ENCODE results near the gene MPDZ. TPM values are rescaled to one million over a fixed set of nuclear protein-coding genes. Genes with fewer than 3 reads are reported as not detected.

MPDZ gene
- total RNA-seq, 1 donor from 2014 or later = 38.7 TPM

- Mint-ChIP-seq H3K36me3 (ENCODE audit: unreplicated experiment) (no peaks in the 10 kb centered on the region), H3K27ac (ENCODE audit: unreplicated experiment) (no peak overlapping the region), H3K4me1 (ENCODE audit: low read depth, unreplicated experiment) (peaks cover 8% of the 10 kb centered on the region), H3K27me3 (ENCODE audit: unreplicated experiment) (no peaks in the 10 kb centered on the region), H3K9me3 (ENCODE audit: unreplicated experiment) (no peaks in the 10 kb centered on the region), H3K4me3 (ENCODE audit: unreplicated experiment) (no peak overlapping the region)
- DNase-seq = no peak
- TF ChIP-seq, protein P1, sequence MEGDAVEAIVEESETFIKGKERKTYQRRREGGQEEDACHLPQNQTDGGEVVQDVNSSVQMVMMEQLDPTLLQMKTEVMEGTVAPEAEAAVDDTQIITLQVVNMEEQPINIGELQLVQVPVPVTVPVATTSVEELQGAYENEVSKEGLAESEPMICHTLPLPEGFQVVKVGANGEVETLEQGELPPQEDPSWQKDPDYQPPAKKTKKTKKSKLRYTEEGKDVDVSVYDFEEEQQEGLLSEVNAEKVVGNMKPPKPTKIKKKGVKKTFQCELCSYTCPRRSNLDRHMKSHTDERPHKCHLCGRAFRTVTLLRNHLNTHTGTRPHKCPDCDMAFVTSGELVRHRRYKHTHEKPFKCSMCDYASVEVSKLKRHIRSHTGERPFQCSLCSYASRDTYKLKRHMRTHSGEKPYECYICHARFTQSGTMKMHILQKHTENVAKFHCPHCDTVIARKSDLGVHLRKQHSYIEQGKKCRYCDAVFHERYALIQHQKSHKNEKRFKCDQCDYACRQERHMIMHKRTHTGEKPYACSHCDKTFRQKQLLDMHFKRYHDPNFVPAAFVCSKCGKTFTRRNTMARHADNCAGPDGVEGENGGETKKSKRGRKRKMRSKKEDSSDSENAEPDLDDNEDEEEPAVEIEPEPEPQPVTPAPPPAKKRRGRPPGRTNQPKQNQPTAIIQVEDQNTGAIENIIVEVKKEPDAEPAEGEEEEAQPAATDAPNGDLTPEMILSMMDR (IDR thresholded peaks at IDR 0.05; ENCODE audit: partially characterized antibody, unreplicated experiment) = no peak
Observed at GRCh38 chr9:13141629-13142028, 137.9 kb downstream of the MPDZ start.

DNA sequence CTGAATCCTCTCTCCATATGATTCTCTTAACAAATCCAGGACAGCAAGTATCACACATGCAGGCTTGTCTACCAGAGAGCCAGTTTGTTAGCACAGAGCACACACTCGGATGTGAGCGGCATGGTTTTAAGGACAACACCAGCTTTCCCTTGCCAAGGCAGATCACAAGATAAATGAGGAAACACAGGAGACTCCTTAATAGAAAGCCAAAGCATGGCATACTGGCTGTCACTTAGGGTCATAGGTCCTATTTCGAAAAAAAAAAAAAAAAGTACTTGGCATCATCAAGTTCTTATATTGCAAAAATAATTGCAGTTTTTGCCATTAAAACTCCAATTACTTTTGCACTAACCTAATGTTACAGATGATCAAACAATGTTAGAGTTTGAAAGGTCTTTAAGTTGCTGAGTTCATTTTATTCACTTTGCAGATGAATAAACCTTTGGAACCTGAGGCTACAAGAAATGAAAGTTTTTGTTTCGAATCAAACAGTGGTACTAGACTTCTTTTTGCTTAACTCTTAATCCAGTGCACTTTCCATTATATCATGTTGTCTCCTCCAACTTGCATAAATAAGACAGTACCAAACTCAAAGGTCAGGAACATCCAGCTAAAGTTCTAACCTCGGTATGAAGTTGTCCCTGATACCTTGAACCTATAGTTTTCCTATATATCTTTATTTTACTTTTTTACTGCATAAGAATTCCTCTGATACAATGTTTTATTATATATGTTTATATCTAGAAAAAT lies 138.5 kb downstream of the MPDZ start:
- Mint-ChIP-seq H3K4me1 (ENCODE audit: low read depth, unreplicated experiment) (peaks cover 8% of the 10 kb centered on the region), H3K4me3 (ENCODE audit: unreplicated experiment) (no peak overlapping the region), H3K36me3 (ENCODE audit: unreplicated experiment) (no peaks in the 10 kb centered on the region), H3K27ac (ENCODE audit: unreplicated experiment) (no peak overlapping the region), H3K9me3 (ENCODE audit: unreplicated experiment) (no peaks in the 10 kb centered on the region), H3K27me3 (ENCODE audit: unreplicated experiment) (no peaks in the 10 kb centered on the region)
- TF ChIP-seq, protein P1 (IDR thresholded peaks at IDR 0.05; ENCODE audit: partially characterized antibody, unreplicated experiment) = no peak
- no peak for DNase-seq

DNA sequence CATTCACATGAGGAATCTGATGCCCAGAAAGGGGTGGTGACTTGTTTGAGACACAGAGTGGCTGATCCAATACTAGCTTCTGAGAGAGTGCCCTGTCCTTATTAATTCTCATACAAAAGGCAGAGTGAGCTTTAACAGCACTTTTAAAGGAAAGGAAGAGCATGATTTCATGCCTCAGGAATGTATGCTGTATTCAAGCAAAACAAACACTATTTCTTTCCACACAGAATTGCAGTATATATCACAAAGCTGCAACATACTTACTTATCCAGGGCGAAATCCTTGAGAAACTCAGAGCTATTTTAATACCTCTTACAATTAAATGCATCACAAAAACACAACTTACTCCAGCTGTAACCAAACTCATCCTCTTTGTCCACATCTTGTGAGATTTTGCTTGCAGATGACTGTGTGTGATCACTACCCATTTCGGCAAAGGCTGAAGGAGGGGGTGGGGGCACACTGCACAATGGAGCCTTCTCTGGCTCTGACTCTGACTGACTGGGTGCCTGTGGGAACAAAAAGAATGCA lies 139.8 kb downstream of the MPDZ start:
- TF ChIP-seq, protein P1 (IDR thresholded peaks at IDR 0.05; ENCODE audit: partially characterized antibody, unreplicated experiment) = no peak
- no peak overlapping the region for H3K27ac Mint-ChIP-seq (ENCODE audit: unreplicated experiment)
- no peaks in the 10 kb centered on the region for H3K9me3 Mint-ChIP-seq (ENCODE audit: unreplicated experiment)
- no peaks in the 10 kb centered on the region for H3K27me3 Mint-ChIP-seq (ENCODE audit: unreplicated experiment)
- DNase-seq = no peak
- H3K36me3 Mint-ChIP-seq (ENCODE audit: unreplicated experiment) = peaks cover 4% of the 10 kb centered on the region
- H3K4me3 Mint-ChIP-seq (ENCODE audit: unreplicated experiment) = no peak overlapping the region
- H3K4me1 Mint-ChIP-seq (ENCODE audit: low read depth, unreplicated experiment) = peaks cover 10% of the 10 kb centered on the region

DNA sequence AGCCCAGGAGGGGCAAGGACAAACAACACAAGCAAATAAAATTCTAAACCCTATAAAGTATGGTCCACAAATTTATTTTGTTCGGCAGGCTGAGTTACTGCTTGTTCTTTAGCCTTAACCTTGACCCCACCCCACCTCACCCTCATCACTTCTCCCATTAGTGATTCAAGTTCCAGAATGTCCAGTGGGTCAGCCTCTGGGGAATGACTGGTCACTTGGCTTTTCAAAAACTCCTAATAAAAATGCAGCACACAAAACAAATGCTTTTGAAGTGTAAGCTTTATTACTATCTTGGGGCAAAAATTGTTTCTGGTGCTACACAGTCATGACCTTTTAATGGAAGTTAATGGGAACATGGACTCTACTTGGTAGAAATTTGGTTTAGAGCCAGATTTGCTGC lies 142.1 kb downstream of the MPDZ start:
- peaks cover 4% of the 10 kb centered on the region for H3K36me3 Mint-ChIP-seq (ENCODE audit: unreplicated experiment)
- no peaks in the 10 kb centered on the region for H3K27me3 Mint-ChIP-seq (ENCODE audit: unreplicated experiment)
- H3K4me1 Mint-ChIP-seq (ENCODE audit: low read depth, unreplicated experiment) = peaks cover 5% of the 10 kb centered on the region
- TF ChIP-seq, protein P1 (IDR thresholded peaks at IDR 0.05; ENCODE audit: partially characterized antibody, unreplicated experiment) = no peak
- no peak for DNase-seq
- no peak overlapping the region for H3K27ac Mint-ChIP-seq (ENCODE audit: unreplicated experiment)
- no peaks in the 10 kb centered on the region for H3K9me3 Mint-ChIP-seq (ENCODE audit: unreplicated experiment)
- no peak overlapping the region for H3K4me3 Mint-ChIP-seq (ENCODE audit: unreplicated experiment)

DNA sequence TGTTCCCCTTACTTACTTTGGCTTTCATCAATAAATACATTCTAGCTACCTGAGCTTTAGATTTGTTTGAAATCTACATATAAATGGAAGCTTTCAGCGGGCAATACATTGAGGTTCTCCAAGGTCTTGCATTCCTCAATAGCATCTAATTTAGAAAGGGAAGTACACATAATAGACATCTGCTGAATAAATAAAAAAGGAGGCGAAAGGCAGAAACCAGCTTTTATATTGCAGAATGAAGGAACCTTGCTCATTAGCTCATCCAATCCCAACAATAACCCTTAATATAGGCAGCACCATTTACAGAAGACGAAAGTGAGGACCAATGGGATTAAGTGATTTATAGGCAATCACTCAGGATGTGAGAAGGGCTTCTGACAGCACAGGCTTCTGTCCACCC lies 147.5 kb downstream of the MPDZ start:
- DNase-seq = no peak
- Mint-ChIP-seq H3K9me3 (ENCODE audit: unreplicated experiment) (peaks cover 2% of the 10 kb centered on the region), H3K36me3 (ENCODE audit: unreplicated experiment) (peaks cover 4% of the 10 kb centered on the region), H3K4me1 (ENCODE audit: low read depth, unreplicated experiment) (peaks cover 4% of the 10 kb centered on the region), H3K27me3 (ENCODE audit: unreplicated experiment) (peaks cover 2% of the 10 kb centered on the region), H3K27ac (ENCODE audit: unreplicated experiment) (no peak overlapping the region), H3K4me3 (ENCODE audit: unreplicated experiment) (no peak overlapping the region)
- TF ChIP-seq, protein P1 (IDR thresholded peaks at IDR 0.05; ENCODE audit: partially characterized antibody, unreplicated experiment) = no peak

Data from glutamatergic neuron (in vitro differentiated cells).